ENCODE data around the gene PAPPA2. TPM values are rescaled to one million over a fixed set of nuclear protein-coding genes. Genes with fewer than 3 reads are reported as not detected.

PAPPA2 gene
- total and polyA plus RNA-seq, 7 experiments from 2014 or later: 0.07 to 0.29 (median 0.21) TPM; not detected in 4

GRCh38 chr1:176775996-176776395 lies 313.0 kb downstream of the PAPPA2 start:
- H3K27me3 ChIP-seq (ENCODE audit: control insufficient read depth in 2 of 2, insufficient read depth in 2 of 2, low read length in 2 of 2): no peaks in the 10 kb centered on the region
- Mint-ChIP-seq H3K36me3 (peaks cover 0 to 5% (median 0%) of the 10 kb centered on the region in 5 donors), H3K27ac (no peak overlapping the region), H3K9me3 (peaks cover 0 to 14% (median 1%) of the 10 kb centered on the region in 11 donors), H3K27me3 (peaks cover 0 to 12% (median 0%) of the 10 kb centered on the region in 5 donors), H3K4me3 (no peak overlapping the region), H3K4me1 (no peaks in the 10 kb centered on the region)
- no peak for ATAC-seq
- POLR2A ChIA-PET: no interaction called here
- intact Hi-C loops (cut with micrococcal nuclease): no loop called here
- H3K9me3 ChIP-seq (ENCODE audit: control insufficient read depth in 2 of 3, low read length in 3 of 3): no peaks in the 10 kb centered on the region
- no peak for DNase-seq
- H3K4me3 ChIP-seq (ENCODE audit: low read length): no peak overlapping the region
- no peak overlapping the region for H3K27ac ChIP-seq (ENCODE audit: low read depth, low read length)
- no peaks in the 10 kb centered on the region for H3K36me3 ChIP-seq (ENCODE audit: control insufficient read depth in 2 of 3, insufficient read depth in 3 of 3, low read length in 3 of 3)
- no peaks in the 10 kb centered on the region for H3K4me1 ChIP-seq (ENCODE audit: control insufficient read depth in 2 of 2, insufficient read depth in 2 of 2, low read length in 2 of 2)
- CTCF ChIA-PET: no interaction called here

- peaks cover 0 to 5% (median 0%) of the 10 kb centered on the region in 5 donors for H3K36me3 Mint-ChIP-seq
- Histone ChIP-seq H3K27ac (ENCODE audit: low read depth, low read length) (no peak overlapping the region), H3K27me3 (ENCODE audit: control insufficient read depth in 2 of 2, insufficient read depth in 2 of 2, low read length in 2 of 2) (no peaks in the 10 kb centered on the region), H3K36me3 (ENCODE audit: control insufficient read depth in 2 of 3, insufficient read depth in 3 of 3, low read length in 3 of 3) (no peaks in the 10 kb centered on the region), H3K4me3 (ENCODE audit: low read length) (no peak overlapping the region), H3K4me1 (ENCODE audit: control insufficient read depth in 2 of 2, insufficient read depth in 2 of 2, low read length in 2 of 2) (no peaks in the 10 kb centered on the region), H3K9me3 (ENCODE audit: control insufficient read depth in 2 of 3, low read length in 3 of 3) (no peaks in the 10 kb centered on the region)
- H3K9me3 Mint-ChIP-seq: peaks cover 0 to 14% (median 2%) of the 10 kb centered on the region in 11 donors
- peaks cover 0 to 12% (median 0%) of the 10 kb centered on the region in 5 donors for H3K27me3 Mint-ChIP-seq
- H3K27ac Mint-ChIP-seq: no peak overlapping the region
- ChIA-PET CTCF (no interaction called here), POLR2A (no interaction called here)
- H3K4me1 Mint-ChIP-seq: no peaks in the 10 kb centered on the region
- no peak overlapping the region for H3K4me3 Mint-ChIP-seq
- intact Hi-C loops (cut with micrococcal nuclease): no loop called here
- ATAC-seq (no peak), DNase-seq (no peak)
These were observed 315.1 kb downstream of the PAPPA2 start for GRCh38 chr1:176778056-176778455.

GRCh38 chr1:176779992-176780328 lies 317.0 kb downstream of the PAPPA2 start:
- ATAC-seq (no peak), DNase-seq (no peak)
- Histone ChIP-seq H3K4me1 (ENCODE audit: control insufficient read depth in 2 of 2, insufficient read depth in 2 of 2, low read length in 2 of 2) (no peaks in the 10 kb centered on the region), H3K9me3 (ENCODE audit: control insufficient read depth in 2 of 3, low read length in 3 of 3) (no peaks in the 10 kb centered on the region), H3K27me3 (ENCODE audit: control insufficient read depth in 2 of 2, insufficient read depth in 2 of 2, low read length in 2 of 2) (no peaks in the 10 kb centered on the region), H3K4me3 (ENCODE audit: low read length) (no peak overlapping the region), H3K27ac (ENCODE audit: low read depth, low read length) (no peak overlapping the region), H3K36me3 (ENCODE audit: control insufficient read depth in 2 of 3, insufficient read depth in 3 of 3, low read length in 3 of 3) (no peaks in the 10 kb centered on the region)
- H3K27me3 Mint-ChIP-seq: peaks cover 0 to 11% (median 0%) of the 10 kb centered on the region in 5 donors
- CTCF ChIA-PET: interaction anchor here (0.7 kb wide), 1 partner anchor 1828 kb away, joined by 5 read pairs; no protein-coding TSS in a partner anchor
- H3K4me1 Mint-ChIP-seq: no peaks in the 10 kb centered on the region
- no peak overlapping the region for H3K4me3 Mint-ChIP-seq
- peaks cover 0 to 8% (median 0%) of the 10 kb centered on the region in 11 donors for H3K9me3 Mint-ChIP-seq
- intact Hi-C loops (cut with micrococcal nuclease): no loop called here
- H3K27ac Mint-ChIP-seq: no peak overlapping the region
- POLR2A ChIA-PET: no interaction called here
- no peaks in the 10 kb centered on the region for H3K36me3 Mint-ChIP-seq

GRCh38 chr1:176783309-176783708 lies 320.3 kb downstream of the PAPPA2 start:
- peaks cover 0 to 15% (median 5%) of the 10 kb centered on the region in 5 donors for H3K27me3 Mint-ChIP-seq
- intact Hi-C loops (cut with micrococcal nuclease): no loop called here
- CTCF ChIA-PET: no interaction called here

GRCh38 chr1:176785056-176785455 lies 322.1 kb downstream of the PAPPA2 start:
- Histone ChIP-seq H3K36me3 (ENCODE audit: control insufficient read depth in 2 of 3, insufficient read depth in 3 of 3, low read length in 3 of 3) (no peaks in the 10 kb centered on the region), H3K4me3 (ENCODE audit: low read length) (no peak overlapping the region), H3K4me1 (ENCODE audit: control insufficient read depth in 2 of 2, insufficient read depth in 2 of 2, low read length in 2 of 2) (no peaks in the 10 kb centered on the region), H3K27me3 (ENCODE audit: control insufficient read depth in 2 of 2, insufficient read depth in 2 of 2, low read length in 2 of 2) (no peaks in the 10 kb centered on the region), H3K27ac (ENCODE audit: low read depth, low read length) (no peak overlapping the region), H3K9me3 (ENCODE audit: control insufficient read depth in 2 of 3, low read length in 3 of 3) (no peaks in the 10 kb centered on the region)
- H3K9me3 Mint-ChIP-seq: peaks cover 0 to 20% (median 7%) of the 10 kb centered on the region in 11 donors
- H3K36me3 Mint-ChIP-seq: no peaks in the 10 kb centered on the region
- DNase-seq (no peak), ATAC-seq (no peak)
- H3K27ac Mint-ChIP-seq: no peak overlapping the region
- ChIA-PET POLR2A (no interaction called here), CTCF (no interaction called here)
- H3K27me3 Mint-ChIP-seq: peaks cover 0 to 15% (median 5%) of the 10 kb centered on the region in 5 donors
- H3K4me1 Mint-ChIP-seq: no peaks in the 10 kb centered on the region
- intact Hi-C loops (cut with micrococcal nuclease): no loop called here
- H3K4me3 Mint-ChIP-seq: no peak overlapping the region

More at GRCh38 chr1:176783309-176783708, 320.3 kb downstream of the PAPPA2 start:
- POLR2A ChIA-PET: no interaction called here
- no peaks in the 10 kb centered on the region for H3K27me3 ChIP-seq (ENCODE audit: control insufficient read depth in 2 of 2, insufficient read depth in 2 of 2, low read length in 2 of 2)
- ATAC-seq: no peak
- no peaks in the 10 kb centered on the region for H3K4me1 ChIP-seq (ENCODE audit: control insufficient read depth in 2 of 2, insufficient read depth in 2 of 2, low read length in 2 of 2)
- no peak for DNase-seq
- H3K36me3 ChIP-seq (ENCODE audit: control insufficient read depth in 2 of 3, insufficient read depth in 3 of 3, low read length in 3 of 3): no peaks in the 10 kb centered on the region
- Mint-ChIP-seq H3K4me3 (no peak overlapping the region), H3K4me1 (no peaks in the 10 kb centered on the region), H3K27ac (no peak overlapping the region), H3K9me3 (peaks cover 0 to 12% (median 6%) of the 10 kb centered on the region in 11 donors), H3K36me3 (no peaks in the 10 kb centered on the region)
- H3K27ac ChIP-seq (ENCODE audit: low read depth, low read length): no peak overlapping the region
- H3K4me3 ChIP-seq (ENCODE audit: low read length): no peak overlapping the region
- no peaks in the 10 kb centered on the region for H3K9me3 ChIP-seq (ENCODE audit: control insufficient read depth in 2 of 3, low read length in 3 of 3)

GRCh38 chr1:176785791-176786190 lies 322.8 kb downstream of the PAPPA2 start:
- Mint-ChIP-seq H3K4me1 (no peaks in the 10 kb centered on the region), H3K9me3 (peaks cover 0 to 20% (median 7%) of the 10 kb centered on the region in 11 donors), H3K27me3 (peaks cover 0 to 9% (median 3%) of the 10 kb centered on the region in 5 donors), H3K27ac (no peak overlapping the region), H3K4me3 (no peak overlapping the region), H3K36me3 (no peaks in the 10 kb centered on the region)
- DNase-seq (no peak), ATAC-seq (no peak)
- ChIA-PET POLR2A (no interaction called here), CTCF (no interaction called here)
- no peaks in the 10 kb centered on the region for H3K9me3 ChIP-seq (ENCODE audit: control insufficient read depth in 2 of 3, low read length in 3 of 3)
- no peaks in the 10 kb centered on the region for H3K36me3 ChIP-seq (ENCODE audit: control insufficient read depth in 2 of 3, insufficient read depth in 3 of 3, low read length in 3 of 3)
- H3K27ac ChIP-seq (ENCODE audit: low read depth, low read length): no peak overlapping the region
- no peaks in the 10 kb centered on the region for H3K4me1 ChIP-seq (ENCODE audit: control insufficient read depth in 2 of 2, insufficient read depth in 2 of 2, low read length in 2 of 2)
- H3K27me3 ChIP-seq (ENCODE audit: control insufficient read depth in 2 of 2, insufficient read depth in 2 of 2, low read length in 2 of 2): no peaks in the 10 kb centered on the region
- no peak overlapping the region for H3K4me3 ChIP-seq (ENCODE audit: low read length)
- intact Hi-C loops (cut with micrococcal nuclease): no loop called here

- Histone ChIP-seq H3K4me3 (ENCODE audit: low read length) (no peak overlapping the region), H3K9me3 (ENCODE audit: control insufficient read depth in 2 of 3, low read length in 3 of 3) (no peaks in the 10 kb centered on the region), H3K27me3 (ENCODE audit: control insufficient read depth in 2 of 2, insufficient read depth in 2 of 2, low read length in 2 of 2) (no peaks in the 10 kb centered on the region), H3K36me3 (ENCODE audit: control insufficient read depth in 2 of 3, insufficient read depth in 3 of 3, low read length in 3 of 3) (no peaks in the 10 kb centered on the region), H3K27ac (ENCODE audit: low read depth, low read length) (no peak overlapping the region), H3K4me1 (ENCODE audit: control insufficient read depth in 2 of 2, insufficient read depth in 2 of 2, low read length in 2 of 2) (no peaks in the 10 kb centered on the region)
- CTCF ChIA-PET: no interaction called here
- Mint-ChIP-seq H3K9me3 (peaks cover 0 to 20% (median 7%) of the 10 kb centered on the region in 11 donors), H3K4me3 (no peak overlapping the region), H3K4me1 (no peaks in the 10 kb centered on the region), H3K27ac (no peak overlapping the region), H3K36me3 (no peaks in the 10 kb centered on the region), H3K27me3 (peaks cover 0 to 7% (median 3%) of the 10 kb centered on the region in 5 donors)
- POLR2A ChIA-PET: no interaction called here
- intact Hi-C loops (cut with micrococcal nuclease): no loop called here
- ATAC-seq (no peak), DNase-seq (no peak)
These were observed 323.3 kb downstream of the PAPPA2 start for GRCh38 chr1:176786274-176786673.
